ENCODE results near the gene PGD. TPM values are rescaled to one million over a fixed set of nuclear protein-coding genes. Genes with fewer than 3 reads are reported as not detected.

Gene PGD
- total and polyA plus RNA-seq, 2 donors (not counting 1 experiment from before 2014, with no cell fraction given): 13.7 to 56.7 TPM

DNA sequence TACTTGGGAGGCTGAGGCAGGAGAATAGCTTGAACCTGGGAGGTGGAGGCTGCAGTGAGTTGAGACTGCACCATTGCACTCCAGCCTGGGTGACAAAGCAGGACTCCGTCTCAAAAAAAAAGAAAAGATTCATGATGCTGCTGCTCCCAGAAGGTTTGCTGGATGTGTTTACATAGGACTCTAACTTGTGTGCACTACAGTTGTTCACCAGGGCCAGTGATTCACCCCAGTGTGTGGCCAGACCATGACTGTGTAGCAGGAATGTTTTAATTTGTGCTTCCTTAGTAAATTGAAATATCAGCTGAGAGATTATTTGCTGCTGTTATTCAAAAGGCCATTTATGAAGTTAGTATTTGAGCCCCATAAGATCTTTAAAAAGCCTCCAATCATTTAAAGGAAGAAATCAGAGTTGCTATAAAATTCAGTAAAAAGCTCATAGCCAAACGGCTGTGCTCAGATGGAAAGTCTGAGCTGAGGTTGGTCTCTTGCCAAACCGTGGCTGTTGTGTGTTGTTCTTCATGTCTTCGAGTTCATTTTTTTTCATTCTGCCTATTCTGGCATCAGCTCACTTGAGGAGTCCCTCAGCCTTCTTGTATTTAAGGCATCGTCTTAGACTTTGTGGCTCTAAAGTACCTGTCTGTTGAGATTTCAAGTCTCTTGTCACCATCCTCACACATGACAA is 18.1 kb upstream of the PGD start:
- no peaks in the 10 kb centered on the region for H3K4me1 ChIP-seq (ENCODE audit: control insufficient read depth in 2 of 2, insufficient read depth in 2 of 2, low read length in 2 of 2)
- POLR2A ChIA-PET: no interaction called here
- no peaks in the 10 kb centered on the region for H3K27me3 ChIP-seq (replicated peaks in 1 of 4; ENCODE audit: control extremely low read depth in 1 of 4, control insufficient read depth in 3 of 4, insufficient read depth in 4 of 4, low read length in 3 of 4)
- intact Hi-C loops (cut with micrococcal nuclease): no loop called here
- no peak overlapping the region for H3K27ac ChIP-seq (ENCODE audit: low read length in 2 of 2)
- no peak overlapping the region for H3K4me2 ChIP-seq (replicated peaks; ENCODE audit: low read depth, low read length, poor library complexity, severe bottlenecking)
- no peaks in the 10 kb centered on the region for H3K79me2 ChIP-seq (ENCODE audit: control insufficient read depth, insufficient read depth, low read length)
- H3K9ac ChIP-seq (ENCODE audit: low read length): no peak overlapping the region
- H4K20me1 ChIP-seq (ENCODE audit: control insufficient read depth, insufficient read depth, low read length, poor library complexity, severe bottlenecking): no peaks in the 10 kb centered on the region
- Mint-ChIP-seq H3K27ac (no peak overlapping the region), H3K4me3 (no peak overlapping the region), H3K4me1 (no peaks in the 10 kb centered on the region), H3K27me3 (no peaks in the 10 kb centered on the region), H3K9me3 (ENCODE audit: insufficient read depth) (no peaks in the 10 kb centered on the region)
- no peaks in the 10 kb centered on the region for H3K36me3 ChIP-seq (replicated peaks in 1 of 2; ENCODE audit: control extremely low read depth in 1 of 2, control insufficient read depth in 1 of 2, extremely low read depth in 1 of 2, insufficient read depth in 2 of 2, low read length in 1 of 2)
- TF ChIP-seq, protein P1, sequence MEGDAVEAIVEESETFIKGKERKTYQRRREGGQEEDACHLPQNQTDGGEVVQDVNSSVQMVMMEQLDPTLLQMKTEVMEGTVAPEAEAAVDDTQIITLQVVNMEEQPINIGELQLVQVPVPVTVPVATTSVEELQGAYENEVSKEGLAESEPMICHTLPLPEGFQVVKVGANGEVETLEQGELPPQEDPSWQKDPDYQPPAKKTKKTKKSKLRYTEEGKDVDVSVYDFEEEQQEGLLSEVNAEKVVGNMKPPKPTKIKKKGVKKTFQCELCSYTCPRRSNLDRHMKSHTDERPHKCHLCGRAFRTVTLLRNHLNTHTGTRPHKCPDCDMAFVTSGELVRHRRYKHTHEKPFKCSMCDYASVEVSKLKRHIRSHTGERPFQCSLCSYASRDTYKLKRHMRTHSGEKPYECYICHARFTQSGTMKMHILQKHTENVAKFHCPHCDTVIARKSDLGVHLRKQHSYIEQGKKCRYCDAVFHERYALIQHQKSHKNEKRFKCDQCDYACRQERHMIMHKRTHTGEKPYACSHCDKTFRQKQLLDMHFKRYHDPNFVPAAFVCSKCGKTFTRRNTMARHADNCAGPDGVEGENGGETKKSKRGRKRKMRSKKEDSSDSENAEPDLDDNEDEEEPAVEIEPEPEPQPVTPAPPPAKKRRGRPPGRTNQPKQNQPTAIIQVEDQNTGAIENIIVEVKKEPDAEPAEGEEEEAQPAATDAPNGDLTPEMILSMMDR (IDR thresholded peaks at IDR 0.05): no peak
- no peak for TF ChIP-seq EZH2 (IDR thresholded peaks at IDR 0.05; ENCODE audit: borderline replicate concordance, insufficient read depth, low read depth, low read length, poor library complexity, severe bottlenecking)
- CTCF ChIA-PET: interaction anchor here (0.9 kb wide), 1 partner anchor 18 kb away, joined by 3 read pairs; the partner anchor contains the start of gene PGD
- no peak for DNase-seq
- no peak overlapping the region for H3K4me3 ChIP-seq (ENCODE audit: control extremely low read depth in 1 of 5, extremely low read depth in 1 of 5, insufficient read depth in 1 of 5, low read depth in 2 of 5, low read length in 4 of 5)
- 91% methylated on average over 4 of the region's 5 CpGs for WGBS (ENCODE audit: insufficient coverage)
- no peak for ATAC-seq (ENCODE audit: low read depth)
- no peak overlapping the region for H2AFZ ChIP-seq (ENCODE audit: insufficient read depth, low read depth, low read length, poor library complexity, severe bottlenecking)
- no peaks in the 10 kb centered on the region for H3K9me3 ChIP-seq (ENCODE audit: control extremely low read depth in 1 of 3, control insufficient read depth in 2 of 3, insufficient read depth in 1 of 3, low read length in 2 of 3)

DNA sequence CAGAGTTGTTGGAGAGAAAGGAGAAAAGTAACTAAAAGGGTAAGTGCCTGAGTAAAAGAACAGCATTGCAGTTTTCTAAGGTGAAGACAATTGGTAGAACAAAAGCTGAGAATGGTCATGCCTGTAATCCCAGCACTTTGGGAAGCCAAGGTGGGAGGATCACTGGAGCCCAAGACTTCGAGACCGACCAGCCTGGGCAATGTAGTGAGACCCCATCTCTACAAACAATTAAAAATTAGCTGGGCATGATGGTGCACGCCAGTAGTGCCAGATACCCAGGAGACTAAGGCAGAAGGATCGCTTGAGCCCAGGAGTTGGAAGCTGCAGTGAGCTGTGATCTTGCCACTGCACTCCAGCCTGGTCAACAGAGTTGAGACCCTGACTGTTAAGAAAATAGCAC is 15.2 kb upstream of the PGD start:
- no peak overlapping the region for H2AFZ ChIP-seq (ENCODE audit: insufficient read depth, low read depth, low read length, poor library complexity, severe bottlenecking)
- DNase-seq (no peak), ATAC-seq (ENCODE audit: low read depth) (no peak)
- H3K27ac ChIP-seq (ENCODE audit: low read length in 2 of 2): no peak overlapping the region
- H3K79me2 ChIP-seq (ENCODE audit: control insufficient read depth, insufficient read depth, low read length): no peaks in the 10 kb centered on the region
- H3K4me2 ChIP-seq (replicated peaks; ENCODE audit: low read depth, low read length, poor library complexity, severe bottlenecking): no peak overlapping the region
- Mint-ChIP-seq H3K9me3 (ENCODE audit: insufficient read depth) (no peaks in the 10 kb centered on the region), H3K4me1 (peaks cover 7% of the 10 kb centered on the region), H3K27ac (no peak overlapping the region), H3K27me3 (no peaks in the 10 kb centered on the region), H3K4me3 (no peak overlapping the region)
- H3K4me3 ChIP-seq (ENCODE audit: control extremely low read depth in 1 of 5, extremely low read depth in 1 of 5, insufficient read depth in 1 of 5, low read depth in 2 of 5, low read length in 4 of 5): no peak overlapping the region
- H3K9me3 ChIP-seq (ENCODE audit: control extremely low read depth in 1 of 3, control insufficient read depth in 2 of 3, insufficient read depth in 1 of 3, low read length in 2 of 3): no peaks in the 10 kb centered on the region
- intact Hi-C loops (cut with micrococcal nuclease): no loop called here
- H3K9ac ChIP-seq (ENCODE audit: low read length): no peak overlapping the region
- H3K4me1 ChIP-seq (ENCODE audit: control insufficient read depth in 2 of 2, insufficient read depth in 2 of 2, low read length in 2 of 2): peaks cover 9 to 12% of the 10 kb centered on the region in 2 donors
- WGBS (ENCODE audit: insufficient coverage): 84% methylated on average over 4 of the region's 4 CpGs
- ChIA-PET CTCF (no interaction called here), POLR2A (no interaction called here)
- no peaks in the 10 kb centered on the region for H4K20me1 ChIP-seq (ENCODE audit: control insufficient read depth, insufficient read depth, low read length, poor library complexity, severe bottlenecking)
- no peaks in the 10 kb centered on the region for H3K36me3 ChIP-seq (replicated peaks in 1 of 2; ENCODE audit: control extremely low read depth in 1 of 2, control insufficient read depth in 1 of 2, extremely low read depth in 1 of 2, insufficient read depth in 2 of 2, low read length in 1 of 2)
- TF ChIP-seq, protein P1 (IDR thresholded peaks at IDR 0.05): no peak
- TF ChIP-seq EZH2 (IDR thresholded peaks at IDR 0.05; ENCODE audit: borderline replicate concordance, insufficient read depth, low read depth, low read length, poor library complexity, severe bottlenecking): no peak
- H3K27me3 ChIP-seq (replicated peaks in 1 of 4; ENCODE audit: control extremely low read depth in 1 of 4, control insufficient read depth in 3 of 4, insufficient read depth in 4 of 4, low read length in 3 of 4): no peaks in the 10 kb centered on the region

Data from B cell (primary cell).